ENCODE data around the gene SPACA9. TPM values are rescaled to one million over a fixed set of nuclear protein-coding genes. Genes with fewer than 3 reads are reported as not detected.

SPACA9 gene
- total RNA-seq (2022; extraction: Qiagen RNA extraction; ENCODE audit: low read depth) = 2.9 to 5.4 TPM (median 4.6 TPM) in 5 replicates

DNA sequence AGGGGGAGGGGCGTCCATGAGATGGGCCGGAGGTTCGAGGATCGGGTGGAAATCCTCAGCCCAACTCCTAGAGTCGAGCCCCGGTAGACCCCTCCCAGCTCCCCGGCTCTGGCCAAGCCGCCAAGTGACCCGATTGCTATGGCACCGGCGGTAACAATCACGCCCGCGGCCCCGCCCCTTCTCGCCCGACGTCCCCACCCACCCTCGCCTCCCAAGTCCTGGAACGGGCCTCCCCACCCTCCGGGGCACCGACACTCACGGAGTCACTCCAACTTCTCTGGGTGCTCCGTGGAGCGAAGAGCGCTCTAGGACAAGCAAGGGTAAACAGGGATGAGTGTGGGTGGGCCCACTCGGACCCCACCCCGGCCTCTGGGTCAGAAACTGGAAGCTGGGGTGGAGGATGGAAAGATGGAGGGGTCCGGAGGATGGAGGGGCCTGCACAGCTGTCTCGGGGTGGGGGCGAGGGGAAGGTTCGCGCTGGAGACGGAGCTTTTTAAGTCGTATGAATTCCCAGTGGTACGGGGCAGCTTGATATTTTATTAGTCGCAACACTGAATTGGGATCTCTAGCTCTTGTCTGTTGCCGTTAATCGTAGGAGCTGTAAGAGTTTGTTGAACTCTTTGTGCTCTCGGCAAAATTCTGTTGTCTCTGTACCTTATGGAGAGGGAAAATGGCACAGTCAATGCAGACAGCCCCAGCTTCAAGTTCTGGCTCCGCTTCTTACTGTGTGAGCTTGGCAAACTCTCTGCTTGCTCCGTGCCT, at the start of gene SPACA9:
SPACA9 (plus strand) TSS at position 204 of the 762 bp plus-strand sequence. CDS start 5,050 bp downstream, outside the sequence.

DNA sequence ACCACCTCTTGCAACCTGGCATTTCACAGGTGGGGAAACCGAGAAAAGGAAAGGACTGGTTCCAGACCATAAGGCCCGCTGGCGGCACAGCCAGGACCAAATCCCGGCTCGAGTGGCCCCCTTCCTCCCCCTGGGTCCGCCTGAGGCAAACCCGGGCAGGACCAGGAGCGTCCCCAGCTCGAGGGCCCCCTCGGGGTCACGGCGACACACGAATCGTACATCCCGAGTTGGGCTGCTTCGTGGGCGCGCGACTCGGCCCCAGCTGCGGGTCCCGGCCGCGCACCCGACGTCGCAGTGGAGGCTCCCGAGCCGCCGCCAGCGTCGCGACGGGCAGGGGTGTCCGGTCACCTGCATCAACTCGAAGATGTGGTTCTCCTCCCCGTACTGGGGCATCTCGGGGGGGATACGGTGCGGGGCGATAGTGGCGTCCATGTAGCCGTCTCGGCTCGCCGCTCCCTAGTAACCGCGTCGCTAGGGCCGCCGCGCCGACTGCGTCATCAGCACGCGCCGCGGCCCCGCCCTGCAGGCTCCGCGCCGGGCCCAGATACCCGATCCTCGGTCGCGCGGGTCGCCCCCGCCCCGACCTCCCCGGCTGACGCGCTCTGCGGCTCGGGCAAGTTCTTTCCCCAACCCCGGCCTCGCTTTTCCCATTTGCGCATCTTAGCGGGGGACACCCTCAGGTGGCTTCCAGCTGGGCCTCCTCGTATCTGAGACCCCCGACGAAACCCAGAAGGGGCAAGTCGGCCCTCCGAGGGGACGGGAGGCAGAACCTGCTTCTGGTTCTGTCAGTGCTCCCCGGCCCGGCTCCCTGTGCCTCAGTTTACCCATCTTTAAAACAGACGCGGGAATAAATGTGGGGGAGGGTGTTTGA, 639 bp upstream of the SPACA9 start, which contains the start of gene AK8:
AK8 (minus strand) TSS at position 461 of the 871 bp plus-strand sequence; CDS start at position 432, 29 bp downstream.

Other genes with a start within 250 kb of the SPACA9 start
- gene DDX31, start 208.9 kb upstream of the SPACA9 start, total RNA-seq (2022; extraction: Qiagen RNA extraction; ENCODE audit: low read depth) = 27.0 to 32.2 TPM (median 28.1 TPM) in 5 replicates
- gene GTF3C4, start 208.4 kb upstream of the SPACA9 start, total RNA-seq (2022; extraction: Qiagen RNA extraction; ENCODE audit: low read depth) = 18.5 to 20.8 TPM (median 19.3 TPM) in 5 replicates
- gene AK8, start 614 bp upstream of the SPACA9 start, total RNA-seq (2022; extraction: Qiagen RNA extraction; ENCODE audit: low read depth) = 0.84 to 1.4 TPM (median 1.2 TPM) in 5 replicates
- gene TSC1, start 65.7 kb downstream of the SPACA9 start, total RNA-seq (2022; extraction: Qiagen RNA extraction; ENCODE audit: low read depth) = 16.0 to 20.9 TPM (median 16.2 TPM) in 5 replicates
- gene GFI1B, start 99.8 kb downstream of the SPACA9 start, total RNA-seq (2022; extraction: Qiagen RNA extraction; ENCODE audit: low read depth) = 0.07 TPM in 1 of 5 replicates, not detected in the others
- gene GTF3C5, start 152.1 kb downstream of the SPACA9 start, total RNA-seq (2022; extraction: Qiagen RNA extraction; ENCODE audit: low read depth) = 61.6 to 72.0 TPM (median 70.8 TPM) in 5 replicates
- 0.26 to 0.86 TPM (median 0.66 TPM) in 5 replicates for gene CEL, start 183.1 kb downstream of the SPACA9 start, total RNA-seq (2022; extraction: Qiagen RNA extraction; ENCODE audit: low read depth)
- 21.0 to 27.1 TPM (median 24.4 TPM) in 5 replicates for gene RALGDS, start 242.3 kb downstream of the SPACA9 start, total RNA-seq (2022; extraction: Qiagen RNA extraction; ENCODE audit: low read depth)